ENCODE data around the gene MYO9B.

GRCh38 chr19:17248011-17248776 lies 172.6 kb downstream of the MYO9B start:
- TF ChIP-seq CTCF (IDR thresholded peaks at IDR 0.05; ENCODE audit: insufficient read depth, low read length, poor library complexity, severe bottlenecking) (no peak), EZH2phosphoT487 (conservative IDR thresholded peaks at IDR 0.05; ENCODE audit: low read length) (no peak)
